Measurements from ENCODE around the gene ANO4.

The ANO4 gene

DNA sequence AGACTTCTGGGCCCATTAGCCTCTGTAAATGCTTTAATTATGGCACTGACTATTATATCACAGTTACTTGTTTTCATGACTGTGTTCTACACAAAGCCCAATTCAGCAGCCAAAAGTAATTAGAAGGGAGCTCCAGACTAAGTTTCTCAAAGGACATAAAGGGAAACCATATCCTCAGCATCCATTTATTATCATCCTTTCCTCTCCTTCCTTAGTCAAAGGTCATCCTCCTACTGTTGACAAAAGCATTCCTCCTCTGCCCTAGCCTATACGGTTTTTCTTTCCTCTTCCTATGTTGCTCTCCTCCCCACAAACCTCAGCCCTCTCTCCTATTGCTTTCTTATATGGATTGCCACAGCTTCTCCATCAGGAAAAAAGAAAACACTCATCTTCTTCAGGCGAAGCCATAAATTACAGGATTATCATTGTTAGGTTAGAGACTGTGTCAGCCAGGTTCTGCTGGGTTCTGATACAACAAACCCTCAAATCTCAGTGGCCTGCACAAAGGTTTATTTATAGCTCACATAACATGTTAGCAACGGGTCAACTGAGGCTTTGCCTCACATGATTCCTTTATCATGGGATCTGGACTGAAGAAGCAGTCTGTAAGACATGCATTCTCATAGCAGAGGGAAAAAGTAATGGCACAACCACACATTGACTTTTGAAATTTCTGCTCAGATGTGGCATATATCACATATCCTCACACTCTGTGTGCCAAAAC, 208.3 kb downstream of the ANO4 start:
- TF ChIP-seq, protein P1, sequence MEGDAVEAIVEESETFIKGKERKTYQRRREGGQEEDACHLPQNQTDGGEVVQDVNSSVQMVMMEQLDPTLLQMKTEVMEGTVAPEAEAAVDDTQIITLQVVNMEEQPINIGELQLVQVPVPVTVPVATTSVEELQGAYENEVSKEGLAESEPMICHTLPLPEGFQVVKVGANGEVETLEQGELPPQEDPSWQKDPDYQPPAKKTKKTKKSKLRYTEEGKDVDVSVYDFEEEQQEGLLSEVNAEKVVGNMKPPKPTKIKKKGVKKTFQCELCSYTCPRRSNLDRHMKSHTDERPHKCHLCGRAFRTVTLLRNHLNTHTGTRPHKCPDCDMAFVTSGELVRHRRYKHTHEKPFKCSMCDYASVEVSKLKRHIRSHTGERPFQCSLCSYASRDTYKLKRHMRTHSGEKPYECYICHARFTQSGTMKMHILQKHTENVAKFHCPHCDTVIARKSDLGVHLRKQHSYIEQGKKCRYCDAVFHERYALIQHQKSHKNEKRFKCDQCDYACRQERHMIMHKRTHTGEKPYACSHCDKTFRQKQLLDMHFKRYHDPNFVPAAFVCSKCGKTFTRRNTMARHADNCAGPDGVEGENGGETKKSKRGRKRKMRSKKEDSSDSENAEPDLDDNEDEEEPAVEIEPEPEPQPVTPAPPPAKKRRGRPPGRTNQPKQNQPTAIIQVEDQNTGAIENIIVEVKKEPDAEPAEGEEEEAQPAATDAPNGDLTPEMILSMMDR (IDR thresholded peaks at IDR 0.05; ENCODE audit: control extremely low read depth, extremely low read depth, low read depth, missing control alignments), result no peak
- CTCF ChIA-PET, result interaction anchor here (1.0 kb wide), 1 partner anchor 16 kb away, joined by 3 read pairs; no protein-coding TSS in a partner anchor
- POLR2A ChIA-PET, result no interaction called here
- no peak for DNase-seq (ENCODE audit: extremely low spot score)

DNA sequence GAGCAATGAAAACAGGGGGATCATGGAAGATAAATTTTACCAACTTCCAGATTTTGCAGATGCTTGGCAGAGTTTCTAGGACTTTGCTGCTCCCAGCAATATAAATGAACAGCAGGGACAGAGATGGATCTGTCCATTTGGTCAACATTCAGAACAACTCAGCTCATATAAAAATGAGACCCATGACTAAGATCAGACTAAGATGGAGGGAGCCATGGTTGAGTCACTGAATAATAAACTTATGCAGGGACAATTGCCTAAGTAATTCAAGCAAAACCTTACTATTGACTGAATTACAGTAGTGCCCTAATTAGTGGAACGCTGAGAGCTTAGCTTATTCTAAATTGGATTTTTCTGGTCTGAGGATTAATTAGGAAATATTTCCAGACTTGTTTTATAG, 210.3 kb downstream of the ANO4 start:
- ChIA-PET CTCF (interaction anchor here (1.2 kb wide), 1 partner anchor 15 kb away, joined by 4 read pairs; no protein-coding TSS in a partner anchor), POLR2A (no interaction called here)
- no peak for DNase-seq (ENCODE audit: extremely low spot score)
- TF ChIP-seq, protein P1 (IDR thresholded peaks at IDR 0.05; ENCODE audit: control extremely low read depth, extremely low read depth, low read depth, missing control alignments), result no peak

- no peak for DNase-seq (ENCODE audit: extremely low spot score)
- TF ChIP-seq, protein P1 (IDR thresholded peaks at IDR 0.05; ENCODE audit: control extremely low read depth, extremely low read depth, low read depth, missing control alignments), result no peak
- CTCF ChIA-PET, result no interaction called here
- POLR2A ChIA-PET, result no interaction called here
Observed at GRCh38 chr12:101009274-101009673, 214.7 kb downstream of the ANO4 start.

GRCh38 chr12:101010896-101011295, 216.3 kb downstream of the ANO4 start:
- ChIA-PET CTCF (interaction anchor here (1.2 kb wide), 1 partner anchor 9 kb away, joined by 5 read pairs; no protein-coding TSS in a partner anchor), POLR2A (no interaction called here)
- DNase-seq (ENCODE audit: extremely low spot score), result no peak
- TF ChIP-seq, protein P1 (IDR thresholded peaks at IDR 0.05; ENCODE audit: control extremely low read depth, extremely low read depth, low read depth, missing control alignments), result no peak

DNA sequence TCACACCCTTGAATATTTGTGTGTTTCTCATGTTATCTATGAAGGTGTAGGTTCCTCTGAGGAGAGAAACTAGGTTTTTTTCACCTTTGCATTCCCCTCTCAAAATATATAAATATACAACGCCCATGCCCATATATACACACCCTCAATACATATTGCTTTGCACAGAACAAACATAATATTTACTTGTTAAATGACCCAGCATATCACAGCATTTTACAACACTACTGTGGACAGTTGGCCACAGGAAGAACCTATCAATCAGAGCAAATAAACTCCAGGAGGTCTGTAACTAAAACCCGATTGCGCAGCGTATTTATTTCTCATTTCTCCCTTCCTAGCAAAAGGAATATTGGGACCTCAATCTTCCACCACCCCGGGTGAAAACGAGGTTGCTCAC, 219.4 kb downstream of the ANO4 start:
- CTCF ChIA-PET, result no interaction called here
- DNase-seq (ENCODE audit: extremely low spot score), result no peak
- TF ChIP-seq, protein P1 (IDR thresholded peaks at IDR 0.05; ENCODE audit: control extremely low read depth, extremely low read depth, low read depth, missing control alignments), result no peak
- POLR2A ChIA-PET, result no interaction called here

DNA sequence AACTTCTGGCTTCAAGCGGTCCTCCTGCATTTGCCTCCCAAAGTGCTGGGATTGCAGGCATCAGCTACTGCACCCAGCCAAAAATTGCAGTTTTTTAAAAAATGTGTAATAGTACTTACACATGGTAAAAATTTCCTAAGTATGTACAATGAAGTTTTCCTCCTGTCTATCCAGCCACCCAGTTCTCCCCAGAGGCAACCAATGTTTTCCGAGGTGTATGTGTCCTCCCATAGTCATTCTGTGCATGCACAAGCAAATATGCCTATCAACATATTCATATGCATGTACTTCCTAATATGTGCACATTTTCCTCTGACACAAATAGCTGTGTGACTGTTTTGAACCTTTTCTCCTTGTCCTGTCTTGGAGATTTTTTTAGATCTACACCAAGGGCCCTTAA, 220.5 kb downstream of the ANO4 start:
- TF ChIP-seq, protein P1 (IDR thresholded peaks at IDR 0.05; ENCODE audit: control extremely low read depth, extremely low read depth, low read depth, missing control alignments), result no peak
- ChIA-PET POLR2A (no interaction called here), CTCF (no interaction called here)
- DNase-seq (ENCODE audit: extremely low spot score), result no peak

Measured in GM10248 (cell line).